Sigmoid colon (tissue), 7 donors: Measurements from ENCODE around the gene RUFY2. TPM values are rescaled to one million over a fixed set of nuclear protein-coding genes. Genes with fewer than 3 reads are reported as not detected.

Experiments
- DNase-seq: peaks from one replicate; pipeline ENCODE4 v3.0.0-alpha.2; 2019
- H3K27ac ChIP-seq, 4 donors: fragments of 200-600 bp; sonication (generic); one replicate each; pipeline ENCODE4 v1.5.1; 2016 to 2019; ENCODE audit warnings: mild to moderate bottlenecking in 1 of 4
- H3K27me3 ChIP-seq, 3 donors: fragments of 200-600 bp; sonication (generic); one replicate each; pipeline ENCODE4 v1.5.1; 2019; ENCODE audit warnings: mild to moderate bottlenecking in 1 of 3
- H3K36me3 ChIP-seq, 4 donors: fragments of 200-600 bp; sonication (generic); one replicate each; pipeline ENCODE4 v1.5.1; 2016 to 2019
- H3K4me1 ChIP-seq, 4 donors: fragments of 200-600 bp; sonication (generic); one replicate each; pipeline ENCODE4 v1.5.1; 2017 to 2019
- H3K4me3 ChIP-seq, 4 donors: fragments of 200-600 bp; sonication (generic); one replicate each; pipeline ENCODE4 v1.5.1; 2017 to 2019; ENCODE audit warnings: mild to moderate bottlenecking in 2 of 4, moderate library complexity in 1 of 4
- H3K9me3 ChIP-seq, 4 donors: fragments of 200-600 bp in 3 of 4; sonication (generic) in 3 of 4; one replicate each; pipeline versions ENCODE4 v1.5.1 to v1.6.1; 2013 to 2019
- CTCF ChIP-seq, 4 experiments: fragments of 450-650 bp in 3 of 4; fragments of 200-600 bp in 1 of 4; IDR thresholded peaks; one replicate each; pipeline ENCODE4 v1.5.1; 2016 to 2019; ENCODE audit warnings: antibody characterized with exemption in 4 of 4, mild to moderate bottlenecking in 3 of 4, moderate library complexity in 2 of 4
- EP300 ChIP-seq, 4 donors: sonication (generic); formaldehyde crosslinking; IDR thresholded peaks; one replicate each; pipeline ENCODE4 v1.6.1; 2017; ENCODE audit warnings: antibody characterized with exemption in 4 of 4
- POLR2A ChIP-seq, 2 donors: fragments of 450-650 bp; IDR thresholded peaks; one replicate each; pipeline ENCODE4 v1.6.1; 2016; ENCODE audit warnings: antibody characterized with exemption in 2 of 2, mild to moderate bottlenecking in 2 of 2, moderate library complexity in 2 of 2
- POLR2AphosphoS5 ChIP-seq, 4 donors: sonication (generic); formaldehyde crosslinking; IDR thresholded peaks; one replicate each; pipeline ENCODE4 v1.6.1; 2017; ENCODE audit warnings: antibody characterized with exemption in 4 of 4
- WGBS, 2 donors: extraction: QIAGEN DNeasy Blood & Tissue Kit; methylation state at CpG; one replicate each; pipeline ENCODE4 v1.1.7; 2013; 5-methylcytosine and 5-hydroxymethylcytosine counted together
- intact Hi-C: fragments of 100-400 bp; cut with DNase I; formaldehyde crosslinking; loops from one replicate; pipeline ENCODE4 v1.15.1; 2023
- polyA plus RNA-seq, 3 donors: library from polyadenylated mRNA; stranded (reverse); fragments of 200-250 nt; gene quantifications; one replicate each; pipeline ENCODE4 v1.2.3, GENCODE V29; 2013
- total RNA-seq, 4 donors: library from RNA; depleted of rRNA; stranded (reverse); fragments of >200 nt; gene quantifications; one replicate each; pipeline ENCODE4 v1.1.0, GENCODE V29; 2016
- donor health status: healthy with polysubstance abuse.
- donor health status: Bipolar disorder and iron deficiency.
- donor health status: healthy.

The RUFY2 gene
- total and polyA plus RNA-seq, 7 donors = 5.8 to 34.9 (median 19.3) TPM

DNA sequence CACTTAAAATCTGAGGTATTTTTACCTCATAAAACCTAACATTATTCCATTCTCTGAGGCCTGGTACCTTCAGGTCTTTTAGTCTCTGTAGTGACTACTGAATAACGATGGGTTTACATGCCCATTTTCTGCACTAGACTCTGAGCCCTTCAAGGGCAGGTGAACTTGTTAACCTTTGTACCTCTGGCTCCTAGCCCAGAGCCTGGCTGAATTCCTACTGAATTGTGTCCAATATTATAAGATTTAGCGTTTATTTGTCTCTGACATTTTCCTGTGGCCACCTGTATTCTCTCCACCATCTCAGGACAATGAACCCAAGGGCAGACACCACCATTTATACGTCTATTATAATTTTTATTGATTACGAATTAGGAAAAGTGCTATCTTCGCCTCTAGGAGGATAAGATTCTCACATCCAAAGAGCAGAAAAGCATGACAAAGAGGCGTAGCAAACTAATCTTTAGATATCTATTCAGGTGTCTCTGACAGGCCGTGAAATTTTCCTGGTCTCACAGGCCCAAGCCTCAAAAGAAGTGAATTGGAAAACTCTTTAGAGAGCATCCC lies 103.1 kb downstream of the RUFY2 start:
- Histone ChIP-seq H3K36me3 (no peaks in the 10 kb centered on the region), H3K4me3 (no peak overlapping the region), H3K4me1 (no peaks in the 10 kb centered on the region), H3K9me3 (no peaks in the 10 kb centered on the region), H3K27me3 (no peaks in the 10 kb centered on the region), H3K27ac (no peak overlapping the region)
- no peak for DNase-seq
- no peak for TF ChIP-seq POLR2AphosphoS5 (IDR thresholded peaks at IDR 0.05)
- no peak for TF ChIP-seq EP300 (IDR thresholded peaks at IDR 0.05)
- intact Hi-C loops = loop anchor here (2.0 to 10.0 kb wide), 2 partner anchors 91 to 449 kb away; no protein-coding TSS in a partner anchor
- WGBS, 2 donors = 18 to 65% methylated on average over 7 of the region's 7 CpGs

- 68 to 83% methylated on average over 5 of the region's 5 CpGs for WGBS, 2 donors
- no peak for DNase-seq
- Histone ChIP-seq H3K27me3 (no peaks in the 10 kb centered on the region), H3K4me1 (no peaks in the 10 kb centered on the region), H3K4me3 (no peak overlapping the region), H3K27ac (no peak overlapping the region), H3K9me3 (no peaks in the 10 kb centered on the region), H3K36me3 (no peaks in the 10 kb centered on the region)
- intact Hi-C loops = loop anchor here (2.0 to 10.0 kb wide), 2 partner anchors 90 to 448 kb away; no protein-coding TSS in a partner anchor
- TF ChIP-seq CTCF (IDR thresholded peaks at IDR 0.05) = no peak
- no peak for TF ChIP-seq EP300 (IDR thresholded peaks at IDR 0.05)
- TF ChIP-seq POLR2AphosphoS5 (IDR thresholded peaks at IDR 0.05) = no peak
- no peak for TF ChIP-seq POLR2A (IDR thresholded peaks at IDR 0.05)
Measured at GRCh38 chr10:68302871-68303270, 104.2 kb downstream of the RUFY2 start.

DNA sequence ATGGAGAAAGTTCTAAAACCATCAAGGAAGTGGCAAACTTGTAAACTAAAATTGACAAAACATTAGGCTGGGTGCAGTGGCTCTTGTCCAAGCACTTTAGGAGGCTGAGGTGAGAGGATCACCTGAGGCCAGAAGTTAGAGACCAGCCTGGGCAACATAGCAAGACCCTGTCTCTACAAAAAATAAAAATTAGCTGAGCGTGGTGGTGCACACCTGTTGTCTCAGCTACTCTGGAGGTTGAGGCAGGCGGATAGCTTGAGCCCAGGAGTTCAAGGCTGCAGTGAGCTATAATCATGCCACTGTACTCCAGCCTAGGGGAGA lies 104.6 kb downstream of the RUFY2 start:
- H3K36me3 ChIP-seq = no peaks in the 10 kb centered on the region
- DNase-seq = no peak
- no peak overlapping the region for H3K27ac ChIP-seq
- intact Hi-C loops = loop anchor here (2.0 to 10.0 kb wide), 2 partner anchors 90 to 448 kb away; no protein-coding TSS in a partner anchor
- TF ChIP-seq CTCF (IDR thresholded peaks at IDR 0.05) (peak in 1 of 4 experiments; percentile 1), POLR2A (IDR thresholded peaks at IDR 0.05) (no peak)
- WGBS, 2 donors = 65 to 71% methylated on average over 2 of the region's 2 CpGs
- H3K27me3 ChIP-seq = no peaks in the 10 kb centered on the region
- H3K4me3 ChIP-seq = no peak overlapping the region
- no peaks in the 10 kb centered on the region for H3K9me3 ChIP-seq
- peaks cover 0 to under 1% (median under 1%) of the 10 kb centered on the region in 4 donors for H3K4me1 ChIP-seq

DNA sequence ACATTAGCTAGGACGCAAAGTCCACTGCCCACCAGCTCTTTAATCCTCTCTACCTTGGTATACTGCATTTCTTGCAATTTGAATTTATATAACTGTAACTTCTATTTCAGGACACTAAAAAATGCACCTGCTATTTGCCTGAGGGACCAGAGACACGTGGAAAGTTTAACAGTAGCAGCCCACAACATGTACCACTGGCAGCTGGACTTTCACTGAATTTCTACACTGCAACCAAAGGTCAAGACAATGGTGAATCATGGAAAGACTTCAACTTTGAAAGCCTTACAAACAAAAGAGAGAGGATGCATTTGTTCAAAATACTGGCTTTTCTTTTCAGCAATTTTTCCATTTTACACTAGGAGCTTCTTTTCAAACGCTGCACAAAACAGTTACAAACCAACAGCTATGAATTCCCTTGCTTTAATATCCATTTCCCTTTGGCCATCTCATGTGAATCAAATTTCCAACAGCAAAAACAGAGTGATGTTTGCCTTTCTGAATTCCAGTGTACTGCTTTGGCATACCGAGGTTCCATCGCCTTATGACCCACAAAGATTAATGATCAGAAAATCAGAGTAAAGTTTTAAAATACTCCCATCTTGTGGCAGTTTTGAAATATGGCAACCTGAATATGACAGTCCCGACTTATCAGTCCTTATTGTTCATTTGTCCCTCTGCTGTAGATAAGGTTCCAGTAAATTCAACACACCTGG lies 105.1 kb downstream of the RUFY2 start:
- H3K27me3 ChIP-seq = no peaks in the 10 kb centered on the region
- no peak for DNase-seq
- intact Hi-C loops = loop anchor here (2.0 to 10.0 kb wide), 2 partner anchors 89 to 447 kb away; no protein-coding TSS in a partner anchor

More for the DNA sequence above, 105.1 kb downstream of the RUFY2 start:
- Histone ChIP-seq H3K27ac (no peak overlapping the region), H3K36me3 (no peaks in the 10 kb centered on the region), H3K4me1 (peaks cover 0 to 6% (median 4%) of the 10 kb centered on the region in 4 donors), H3K4me3 (no peak overlapping the region), H3K9me3 (no peaks in the 10 kb centered on the region)
- peak in 3 of 4 experiments; percentile 18 to 48 (median 33) for TF ChIP-seq CTCF (IDR thresholded peaks at IDR 0.05)
- TF ChIP-seq POLR2AphosphoS5 (IDR thresholded peaks at IDR 0.05) = no peak
- no peak for TF ChIP-seq EP300 (IDR thresholded peaks at IDR 0.05)
- TF ChIP-seq POLR2A (IDR thresholded peaks at IDR 0.05) = no peak
- 36 to 43% methylated on average over 6 of the region's 6 CpGs for WGBS, 2 donors
